ENCODE results near the gene APOBEC3B. TPM values are rescaled to one million over a fixed set of nuclear protein-coding genes. Genes with fewer than 3 reads are reported as not detected.
"Not testable (repeated sequence)": the region's sequence is repeated elsewhere in the genome, so short reads cannot be mapped to it uniquely, and the experiment has no call there.

Gene APOBEC3B
- total RNA-seq, 1 donor from 2014 or later, result 15.2 TPM

GRCh38 chr22:38943201-38943600, 38.9 kb upstream of the APOBEC3B start:
- Histone ChIP-seq H3K4me3 (ENCODE audit: low read depth, low read length) (no peak overlapping the region), H3K36me3 (ENCODE audit: control insufficient read depth, insufficient read depth, low read length) (no peaks in the 10 kb centered on the region), H3K27me3 (ENCODE audit: control insufficient read depth, insufficient read depth, low read length) (peaks cover 38% of the 10 kb centered on the region)
- no peak for DNase-seq (ENCODE audit: low read depth)
- peak; percentile 31 for TF ChIP-seq CTCF (IDR thresholded peaks at IDR 0.05; ENCODE audit: insufficient read depth, low read length, poor library complexity, severe bottlenecking)

GRCh38 chr22:38943882-38944281, 38.3 kb upstream of the APOBEC3B start:
- H3K36me3 ChIP-seq (ENCODE audit: control insufficient read depth, insufficient read depth, low read length), result no peaks in the 10 kb centered on the region
- peaks cover 44% of the 10 kb centered on the region for H3K27me3 ChIP-seq (ENCODE audit: control insufficient read depth, insufficient read depth, low read length)
- DNase-seq (ENCODE audit: low read depth), result no peak
- no peak overlapping the region for H3K4me3 ChIP-seq (ENCODE audit: low read depth, low read length)
- no peak for TF ChIP-seq CTCF (IDR thresholded peaks at IDR 0.05; ENCODE audit: insufficient read depth, low read length, poor library complexity, severe bottlenecking)

GRCh38 chr22:38944653-38945052, 37.5 kb upstream of the APOBEC3B start:
- no peak for TF ChIP-seq CTCF (IDR thresholded peaks at IDR 0.05; ENCODE audit: insufficient read depth, low read length, poor library complexity, severe bottlenecking)
- Histone ChIP-seq H3K36me3 (ENCODE audit: control insufficient read depth, insufficient read depth, low read length) (no peaks in the 10 kb centered on the region), H3K4me3 (ENCODE audit: low read depth, low read length) (no peak overlapping the region), H3K27me3 (ENCODE audit: control insufficient read depth, insufficient read depth, low read length) (peaks cover 44% of the 10 kb centered on the region)
- no peak for DNase-seq (ENCODE audit: low read depth)

- not testable (repeated sequence) for DNase-seq (ENCODE audit: low read depth); H3K36me3 ChIP-seq (ENCODE audit: control insufficient read depth, insufficient read depth, low read length); H3K4me3 ChIP-seq (ENCODE audit: low read depth, low read length)
- H3K27me3 ChIP-seq (ENCODE audit: control insufficient read depth, insufficient read depth, low read length), result peaks cover 50% of the 10 kb centered on the region
These were observed 36.3 kb upstream of the APOBEC3B start for GRCh38 chr22:38945706-38946338.

GRCh38 chr22:38946771-38947170, 35.4 kb upstream of the APOBEC3B start:
- H3K27me3 ChIP-seq (ENCODE audit: control insufficient read depth, insufficient read depth, low read length), result peaks cover 50% of the 10 kb centered on the region
- TF ChIP-seq CTCF (IDR thresholded peaks at IDR 0.05; ENCODE audit: insufficient read depth, low read length, poor library complexity, severe bottlenecking), result no peak
- no peaks in the 10 kb centered on the region for H3K36me3 ChIP-seq (ENCODE audit: control insufficient read depth, insufficient read depth, low read length)
- DNase-seq (ENCODE audit: low read depth), result no peak
- H3K4me3 ChIP-seq (ENCODE audit: low read depth, low read length), result no peak overlapping the region

- Histone ChIP-seq H3K4me3 (ENCODE audit: low read depth, low read length) (no peak overlapping the region), H3K36me3 (ENCODE audit: control insufficient read depth, insufficient read depth, low read length) (no peaks in the 10 kb centered on the region), H3K27me3 (ENCODE audit: control insufficient read depth, insufficient read depth, low read length) (peaks cover 50% of the 10 kb centered on the region)
- TF ChIP-seq CTCF (IDR thresholded peaks at IDR 0.05; ENCODE audit: insufficient read depth, low read length, poor library complexity, severe bottlenecking), result no peak
- no peak for DNase-seq (ENCODE audit: low read depth)
These were observed 34.6 kb upstream of the APOBEC3B start for GRCh38 chr22:38947321-38948140.

Measured in kidney epithelial cell (primary cell).